HG02763 (cell line): ENCODE measurements around the gene SYCN.

ENCODE experiments used
- ATAC-seq: cut with Tn5 transposase; IDR thresholded peaks from one replicate; pipeline ENCODE4 v1.9.1; 2021; ENCODE audit warnings: mild to moderate bottlenecking, moderate library complexity; ENCODE audit not compliant: unreplicated experiment

The SYCN gene

DNA sequence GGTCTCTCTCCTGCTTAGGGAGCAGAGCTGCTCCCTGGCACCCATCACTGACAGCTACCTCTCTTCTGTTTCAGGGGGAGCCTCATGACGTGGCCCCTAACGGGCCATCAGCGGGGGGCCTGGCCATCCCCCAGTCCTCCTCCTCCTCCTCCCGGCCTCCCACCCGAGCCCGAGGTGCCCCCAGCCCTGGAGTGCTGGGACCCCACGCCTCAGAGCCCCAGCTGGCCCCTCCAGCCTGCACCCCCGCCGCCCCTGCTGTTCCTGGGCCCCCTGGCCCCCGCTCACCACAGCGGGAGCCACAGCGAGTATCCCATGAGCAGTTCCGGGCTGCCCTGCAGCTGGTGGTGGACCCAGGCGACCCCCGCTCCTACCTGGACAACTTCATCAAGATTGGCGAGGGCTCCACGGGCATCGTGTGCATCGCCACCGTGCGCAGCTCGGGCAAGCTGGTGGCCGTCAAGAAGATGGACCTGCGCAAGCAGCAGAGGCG is 30.5 kb downstream of the SYCN start:
- ATAC-seq = no peak

DNA sequence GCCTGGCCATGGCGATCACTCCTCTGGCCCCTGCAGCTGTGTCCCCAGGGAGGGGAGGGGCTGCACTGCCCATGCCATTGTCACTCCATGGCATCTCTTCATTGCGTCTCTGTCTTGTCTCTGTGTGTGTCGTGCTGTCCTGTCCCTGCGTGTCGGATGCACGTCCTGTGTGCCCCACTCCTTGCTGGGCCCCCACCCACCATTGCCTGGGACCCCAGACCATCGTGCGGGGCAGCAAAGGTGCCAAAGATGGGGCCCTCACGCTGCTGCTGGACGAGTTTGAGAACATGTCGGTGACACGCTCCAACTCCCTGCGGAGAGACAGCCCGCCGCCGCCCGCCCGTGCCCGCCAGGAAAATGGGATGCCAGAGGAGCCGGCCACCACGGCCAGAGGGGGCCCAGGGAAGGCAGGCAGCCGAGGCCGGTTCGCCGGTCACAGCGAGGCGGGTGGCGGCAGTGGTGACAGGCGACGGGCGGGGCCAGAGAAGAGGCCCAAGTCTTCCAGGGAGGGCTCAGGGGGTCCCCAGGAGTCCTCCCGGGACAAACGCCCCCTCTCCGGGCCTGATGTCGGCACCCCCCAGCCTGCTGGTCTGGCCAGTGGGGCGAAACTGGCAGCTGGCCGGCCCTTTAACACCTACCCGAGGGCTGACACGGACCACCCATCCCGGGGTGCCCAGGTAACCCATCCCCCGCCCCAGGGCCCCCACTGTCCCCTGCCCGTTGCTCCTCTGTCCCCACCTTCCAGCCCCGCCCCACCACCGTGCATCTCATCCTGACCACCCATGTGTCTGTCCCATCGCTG is 31.2 kb downstream of the SYCN start:
- ATAC-seq = no peak

DNA sequence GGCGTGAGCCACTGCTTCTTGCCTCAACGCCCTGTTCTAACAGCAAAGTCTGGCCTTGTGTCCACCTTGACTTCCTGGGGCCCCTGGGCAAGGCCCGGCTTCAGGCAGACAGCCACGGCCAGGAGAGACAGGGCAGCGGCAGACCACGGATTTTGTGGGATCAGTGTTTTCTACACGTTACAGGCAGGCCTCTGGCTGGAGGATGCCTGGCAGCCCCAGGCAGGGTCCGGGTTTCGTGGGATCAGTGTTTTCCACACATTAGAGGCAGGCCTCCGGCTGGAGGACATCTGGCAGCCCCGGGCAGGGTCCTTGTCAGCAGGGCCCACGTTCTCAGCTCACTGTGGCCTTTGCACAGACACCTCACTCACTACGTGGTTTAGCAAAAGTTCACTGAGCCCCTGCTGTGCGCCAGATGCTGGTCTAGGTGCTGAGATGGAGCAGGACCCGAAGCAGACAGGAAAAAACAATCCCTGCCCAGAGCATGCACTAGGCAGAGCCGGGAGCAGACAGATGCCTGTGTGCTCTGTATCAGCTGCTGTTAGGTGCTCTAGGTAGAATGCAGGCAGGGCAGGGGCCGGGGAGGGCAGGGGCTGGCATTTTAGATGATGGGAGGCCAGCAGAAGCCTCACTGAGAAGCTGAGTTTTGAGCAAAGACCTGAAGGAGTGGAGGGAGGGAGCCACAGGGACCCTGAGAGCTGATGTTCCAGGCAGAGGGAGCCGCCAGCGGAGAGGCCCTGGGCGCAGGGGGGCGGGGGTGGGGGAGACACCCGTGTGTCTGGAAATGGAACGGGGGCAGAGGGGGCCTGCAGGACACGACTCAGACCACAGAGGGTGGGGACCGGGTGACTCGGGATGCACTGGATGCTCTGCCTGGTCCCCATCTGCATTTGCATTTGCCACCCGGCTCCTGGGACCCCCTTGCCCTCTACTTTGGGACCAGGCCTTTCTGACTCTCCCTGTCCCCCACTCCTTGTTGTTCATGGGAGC is 32.3 kb downstream of the SYCN start:
- ATAC-seq = no peak

DNA sequence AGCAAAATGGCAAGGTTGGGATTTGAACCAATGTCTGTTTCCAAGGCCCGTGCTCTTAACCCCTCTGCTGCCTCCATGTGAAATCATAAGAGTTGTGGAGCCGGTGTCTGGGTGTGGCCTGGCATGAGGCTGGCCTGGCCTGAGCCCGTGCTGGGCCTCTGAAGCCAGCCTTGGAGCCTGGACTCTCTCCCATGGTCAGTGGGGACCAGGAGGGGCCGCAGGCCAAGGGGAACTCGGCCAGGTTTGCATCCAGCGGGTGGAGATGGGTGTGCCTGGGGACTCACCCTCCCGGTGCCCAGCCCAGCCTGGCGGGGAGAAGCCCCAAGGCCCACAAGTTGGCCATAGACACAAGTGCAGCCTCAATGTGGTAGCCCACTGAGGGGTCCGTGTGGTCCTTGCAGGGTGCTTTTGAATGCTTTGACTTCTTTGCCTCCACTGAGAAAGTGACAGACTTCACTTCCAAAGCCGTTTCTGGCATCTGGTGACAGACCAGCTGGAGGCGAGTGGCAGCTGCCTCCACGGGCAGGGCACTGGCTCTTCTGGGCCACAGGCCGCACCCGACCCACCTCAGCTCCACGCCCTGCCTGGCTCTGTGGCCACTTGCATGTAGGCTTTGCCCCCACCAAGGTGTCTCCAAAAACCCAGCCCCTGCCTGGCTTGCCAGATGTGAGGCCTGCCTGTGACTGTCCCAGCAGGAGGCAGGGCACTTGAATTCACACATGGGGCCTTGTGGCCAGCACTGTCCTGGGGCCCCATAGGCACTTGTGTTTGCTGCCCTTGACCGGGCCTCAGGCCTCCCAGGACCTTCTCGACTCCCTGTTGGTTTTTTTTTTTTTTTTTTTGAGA is 33.5 kb downstream of the SYCN start:
- no peak for ATAC-seq

DNA sequence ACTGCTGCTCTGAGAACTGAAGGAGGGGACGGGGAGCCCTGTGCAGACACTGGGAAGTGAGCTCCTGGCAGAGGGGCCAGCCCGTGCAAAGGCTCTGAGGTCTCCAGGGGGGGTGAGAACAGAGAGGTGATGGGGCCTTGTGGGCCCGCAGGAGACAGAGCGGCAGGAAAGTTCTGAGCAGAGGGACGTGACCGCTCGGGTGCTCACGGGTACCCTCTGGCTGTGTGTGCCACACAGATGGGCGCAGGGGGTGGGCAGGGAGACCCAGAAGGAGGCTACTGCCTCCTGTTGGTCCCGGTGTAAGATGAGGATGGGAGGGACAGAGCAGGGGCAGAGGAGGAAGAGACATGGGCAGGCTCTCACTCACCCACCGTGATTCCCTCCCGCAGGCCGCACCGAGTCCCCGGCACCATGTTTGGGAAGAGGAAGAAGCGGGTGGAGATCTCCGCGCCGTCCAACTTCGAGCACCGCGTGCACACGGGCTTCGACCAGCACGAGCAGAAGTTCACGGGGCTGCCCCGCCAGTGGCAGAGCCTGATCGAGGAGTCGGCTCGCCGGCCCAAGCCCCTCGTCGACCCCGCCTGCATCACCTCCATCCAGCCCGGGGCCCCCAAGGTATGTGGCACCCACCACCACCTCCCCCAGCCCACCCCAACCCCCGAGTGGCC is 34.8 kb downstream of the SYCN start:
- no peak for ATAC-seq

DNA sequence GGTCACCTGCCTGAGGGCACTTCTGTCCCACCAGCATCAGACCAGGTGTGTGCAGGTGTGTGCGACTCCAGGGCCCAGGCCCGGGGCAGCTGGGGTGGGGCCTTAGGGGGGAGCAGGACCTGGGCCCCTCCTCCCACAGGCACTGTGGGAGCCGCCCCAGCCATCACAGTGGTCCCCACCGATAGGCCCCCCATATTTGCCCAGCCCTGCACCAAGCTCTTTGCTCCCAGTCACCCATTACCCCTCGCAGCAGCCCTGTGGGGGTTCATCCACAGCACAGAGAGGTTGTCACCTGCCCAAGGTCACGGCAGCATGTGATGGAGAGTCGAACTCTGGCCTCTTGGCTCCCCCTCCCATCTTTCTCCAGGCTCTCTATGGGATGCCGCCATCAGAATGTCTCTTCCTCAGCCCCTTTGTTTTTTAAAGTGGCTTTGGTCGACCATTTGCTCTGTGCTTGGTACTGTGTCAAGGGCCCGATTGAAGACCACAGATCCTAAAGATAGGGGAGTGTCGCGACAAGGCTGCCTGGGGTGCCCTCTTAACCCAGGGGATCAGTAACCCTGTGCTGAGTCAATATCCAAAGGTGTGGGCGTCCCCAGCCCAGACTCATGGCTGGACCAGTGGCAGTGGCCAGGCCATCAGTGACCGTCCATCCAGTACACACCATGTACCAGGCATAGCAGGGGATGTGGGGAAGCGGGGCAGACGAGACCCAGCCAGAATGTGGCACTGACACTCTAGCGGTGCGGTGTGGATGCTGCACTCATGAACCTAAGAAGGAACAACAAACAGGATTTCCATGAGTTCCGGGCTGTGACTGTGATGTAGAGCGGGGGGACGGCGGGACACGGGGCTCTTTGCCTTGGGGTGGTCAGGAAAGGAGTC is 35.6 kb downstream of the SYCN start:
- ATAC-seq = no peak

DNA sequence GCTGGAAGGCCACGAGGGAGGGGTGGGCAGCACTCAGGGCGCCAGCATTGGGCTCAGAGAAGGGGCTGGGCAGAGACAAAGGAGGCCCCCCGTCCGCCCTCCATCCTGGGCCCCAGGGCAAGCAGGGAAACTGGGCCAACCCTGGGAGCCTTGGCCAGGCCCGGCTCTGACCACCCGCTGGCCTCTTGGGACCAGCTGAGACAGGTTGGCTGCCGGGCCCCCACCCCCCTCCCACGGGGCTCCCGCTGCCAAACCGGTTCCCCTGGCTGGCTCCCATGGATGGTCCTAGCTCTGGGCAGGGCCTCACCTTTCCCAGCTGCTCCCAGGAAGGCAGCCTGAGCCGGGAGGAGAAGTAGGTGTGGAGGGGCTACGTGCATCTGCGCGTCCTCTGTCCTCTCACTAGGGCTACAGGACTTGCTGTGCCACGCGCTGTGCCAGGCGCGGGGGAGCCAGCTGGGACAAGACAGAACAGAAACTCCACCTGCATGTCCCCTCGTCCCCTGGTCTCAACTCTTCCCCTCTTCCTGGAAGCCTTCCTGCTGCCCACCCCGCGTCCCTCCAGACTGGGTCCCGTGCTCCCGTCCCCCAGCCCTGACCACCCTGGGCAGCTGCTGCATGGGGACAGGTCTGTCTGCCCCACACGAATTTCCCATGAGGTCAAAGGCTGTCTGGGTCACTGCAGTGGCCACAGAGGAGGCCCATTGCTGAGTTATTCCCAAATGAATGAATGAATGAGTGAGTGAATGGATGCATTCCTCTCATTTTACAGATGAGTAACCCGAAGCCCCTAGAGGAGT is 36.4 kb downstream of the SYCN start:
- no peak for ATAC-seq

DNA sequence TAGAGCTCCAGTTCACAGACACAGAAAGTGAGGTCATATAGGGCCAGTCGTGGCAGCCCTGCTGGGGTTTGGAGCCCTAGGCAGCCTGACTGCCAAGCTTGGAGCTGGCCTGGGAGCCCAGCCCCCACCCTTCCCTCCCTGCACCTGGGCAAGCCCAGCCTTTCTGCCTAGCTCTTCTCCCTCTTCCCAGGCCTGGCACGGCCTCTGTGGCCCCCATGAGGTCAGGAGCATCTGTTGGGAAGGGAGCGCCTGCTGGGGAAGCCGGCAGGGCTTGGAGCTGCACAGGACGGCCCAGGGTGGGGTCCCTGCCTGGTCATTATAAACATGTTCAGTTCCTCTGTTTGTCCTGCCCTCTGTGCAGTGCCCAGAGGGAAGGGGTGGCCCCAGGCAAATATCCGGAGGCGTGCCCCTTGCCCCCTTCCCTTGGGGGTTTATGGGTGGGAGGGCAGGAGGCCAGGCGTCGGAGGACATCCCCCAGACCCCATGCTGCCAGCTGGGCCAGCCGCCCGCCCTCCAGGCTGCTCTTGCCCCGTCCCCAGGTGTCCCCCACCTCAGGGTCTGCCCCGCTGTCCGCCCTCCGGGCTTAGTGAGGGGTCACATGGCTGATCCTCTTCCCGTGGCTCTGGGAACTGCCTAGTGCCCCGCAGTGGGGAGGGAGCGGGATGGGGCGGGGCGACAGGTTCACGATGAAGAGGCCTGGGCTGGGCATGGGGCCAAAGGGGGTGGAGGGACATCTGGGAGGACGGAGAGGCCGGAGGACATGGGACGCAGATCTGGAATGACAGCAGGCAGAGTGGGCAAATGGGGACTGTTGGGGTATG is 37.3 kb downstream of the SYCN start:
- ATAC-seq = no peak

DNA sequence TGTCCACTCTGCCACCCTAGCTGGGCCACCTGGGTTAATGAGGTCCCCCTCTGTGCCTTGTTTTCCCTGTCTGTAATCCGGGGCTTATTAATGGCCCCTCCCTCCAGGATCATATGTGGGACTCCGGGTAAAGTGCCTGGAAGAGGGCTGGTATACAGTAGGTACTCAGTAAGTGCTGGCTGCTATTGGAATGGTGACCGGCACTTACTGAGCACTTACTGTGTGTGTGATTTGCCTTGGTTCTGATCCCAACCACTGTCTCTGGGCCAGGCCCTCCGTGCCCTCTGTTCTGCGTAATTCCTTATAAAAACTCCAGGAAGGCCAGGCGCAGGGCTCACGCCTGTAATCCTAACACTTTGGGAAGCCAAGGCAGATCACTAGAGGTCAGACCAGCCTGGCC is 38.2 kb downstream of the SYCN start:
- no peak for ATAC-seq

DNA sequence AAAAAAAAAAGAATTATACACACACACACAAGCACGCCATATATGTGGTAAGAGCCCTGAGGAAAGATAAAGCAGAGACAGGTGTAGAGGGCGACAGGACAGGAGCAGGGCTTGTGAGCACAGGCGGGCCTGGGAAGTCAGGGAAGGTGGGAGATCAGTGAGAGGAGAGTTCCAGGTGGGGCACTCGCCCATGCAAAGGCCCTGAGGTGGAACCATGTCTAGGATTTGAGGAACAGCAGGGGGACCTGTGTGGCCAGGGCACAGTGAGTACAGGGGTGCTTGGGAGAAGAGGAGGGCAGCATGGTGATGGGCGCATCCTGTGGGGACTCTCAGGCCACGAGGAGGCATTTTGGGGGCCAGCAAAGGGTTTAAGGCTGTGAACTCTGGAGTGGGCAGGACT is 39.8 kb downstream of the SYCN start:
- ATAC-seq = no peak

DNA sequence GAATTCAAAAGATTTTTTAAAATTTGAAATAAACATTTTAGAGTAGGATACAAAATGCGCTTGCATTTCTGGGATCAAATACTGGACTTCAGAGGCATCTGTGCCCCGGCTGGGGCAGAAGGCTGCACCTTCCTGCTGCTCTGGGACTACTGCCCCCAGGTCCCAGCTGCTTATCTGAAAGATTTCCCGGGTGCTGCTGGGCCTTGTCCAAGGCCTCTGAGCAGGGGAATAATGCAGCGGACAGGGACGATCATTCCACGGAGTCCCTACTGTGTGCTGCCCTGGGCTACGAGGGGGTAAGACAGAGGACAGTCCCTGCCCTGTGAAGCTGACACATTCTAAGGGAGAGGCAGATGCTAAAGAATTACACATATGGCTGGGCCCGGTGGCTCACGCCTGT is 40.4 kb downstream of the SYCN start:
- no peak for ATAC-seq

DNA sequence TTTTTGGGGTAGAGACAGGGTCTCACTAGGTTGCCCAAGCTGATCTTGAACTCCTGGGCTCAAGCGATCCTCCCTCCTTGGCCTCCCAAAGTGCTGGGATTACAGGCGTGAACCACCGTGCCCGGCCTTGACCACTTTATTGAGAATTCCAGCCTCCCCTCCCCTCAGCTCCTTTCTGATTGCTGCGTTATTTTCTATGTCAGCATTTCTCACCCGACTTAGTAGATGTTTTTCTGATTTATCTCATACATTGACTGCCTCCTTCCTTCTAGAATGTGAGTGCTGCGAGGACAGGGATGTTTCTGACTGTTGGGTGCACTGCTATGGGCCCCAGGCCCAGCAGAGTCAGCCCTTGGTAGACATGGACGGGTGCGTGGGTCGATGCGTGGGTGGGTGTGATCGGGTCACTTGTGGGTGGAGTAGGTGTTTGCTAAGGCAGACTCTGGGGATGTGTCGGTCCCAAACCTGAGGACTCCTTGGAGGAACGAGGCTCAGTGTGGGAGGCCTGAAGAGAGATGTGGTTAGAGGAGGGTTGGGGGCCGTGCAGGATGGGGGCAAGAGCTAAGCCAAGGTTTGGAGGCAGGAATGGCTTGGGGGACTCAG is 41.5 kb downstream of the SYCN start:
- no peak for ATAC-seq

DNA sequence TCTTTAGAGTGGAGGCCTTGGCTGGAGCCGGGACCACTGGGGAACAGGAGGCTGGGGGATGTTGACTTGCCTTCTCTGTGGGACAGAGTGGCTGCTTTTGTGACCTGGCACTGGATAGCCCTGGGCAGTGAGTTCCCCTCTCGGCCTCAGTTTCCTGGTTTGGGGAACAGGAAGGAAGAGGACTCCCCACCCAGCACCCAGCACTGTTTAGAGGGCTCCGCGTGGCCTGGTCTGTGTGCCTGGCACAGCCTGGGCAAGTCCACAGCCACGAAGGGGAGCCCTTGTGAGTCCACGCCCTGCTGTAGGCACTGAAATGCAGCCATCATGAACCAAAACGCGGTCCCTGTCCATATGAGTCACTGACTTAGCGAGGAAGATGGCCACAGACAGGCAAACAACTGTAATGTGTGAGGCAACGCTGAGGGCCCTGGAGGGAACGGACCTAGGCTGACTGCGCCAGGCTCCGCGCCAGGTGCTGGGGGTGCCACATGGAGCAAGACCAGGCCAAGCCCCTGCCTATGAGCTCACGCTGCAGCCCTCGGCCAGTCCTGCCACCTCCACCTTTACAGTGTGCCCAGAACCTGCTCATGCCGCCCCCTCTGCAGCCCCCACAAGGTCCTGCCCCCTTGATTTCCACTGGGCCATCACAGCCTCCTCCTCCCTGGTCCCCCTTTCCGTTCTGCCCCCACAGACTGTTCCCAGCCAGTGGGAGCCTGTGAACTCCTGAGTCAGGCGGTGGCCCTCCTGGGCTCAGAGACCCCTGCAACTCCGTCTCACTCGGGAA is 43.0 kb downstream of the SYCN start:
- ATAC-seq = no peak

DNA sequence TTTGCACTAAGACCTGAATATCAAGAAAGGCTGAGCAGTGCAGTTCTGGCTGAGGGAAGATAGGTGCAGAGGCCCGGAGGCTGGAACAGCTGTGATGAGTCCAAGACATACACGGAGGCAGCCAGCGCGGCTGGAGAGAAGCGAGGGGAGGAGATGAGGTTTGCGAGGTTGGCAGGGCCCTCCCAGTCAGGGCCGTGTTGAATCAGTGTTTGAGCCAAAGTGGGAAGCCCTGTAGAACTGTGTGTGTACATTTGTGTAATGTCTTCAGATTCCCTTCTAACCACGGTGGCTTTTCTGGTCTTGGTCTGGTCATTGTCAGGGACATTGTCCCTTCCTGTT is 43.6 kb downstream of the SYCN start:
- ATAC-seq = no peak

DNA sequence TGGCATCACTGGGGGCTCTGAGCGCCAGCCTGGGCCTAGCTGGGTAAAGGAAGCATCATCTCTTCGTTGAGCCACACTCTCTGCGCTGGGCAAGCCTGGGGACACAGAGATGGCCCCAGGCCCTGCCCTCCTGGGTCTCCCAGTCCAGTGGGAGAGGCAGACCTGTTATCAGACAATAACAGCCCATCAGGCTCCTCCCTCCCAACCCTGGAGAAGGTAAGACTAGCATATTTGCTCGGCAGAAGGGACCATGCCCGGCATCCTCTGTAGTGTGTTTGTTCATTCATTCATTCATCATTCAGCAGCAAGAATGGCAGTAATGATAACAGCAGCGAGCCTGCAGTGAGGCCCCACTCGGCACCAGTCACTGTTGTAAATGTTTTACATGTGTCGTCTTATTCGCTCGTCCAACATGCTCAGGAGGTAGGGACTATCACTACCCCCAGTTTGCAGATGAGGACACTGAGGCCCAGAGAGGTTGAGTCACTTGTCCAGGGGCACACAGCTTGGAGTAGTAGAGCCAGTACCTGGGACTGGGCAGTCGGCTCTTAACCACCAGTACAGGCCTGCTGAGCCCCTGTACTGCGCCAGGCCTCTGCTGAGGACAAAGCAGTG is 45.3 kb downstream of the SYCN start:
- ATAC-seq = no peak

DNA sequence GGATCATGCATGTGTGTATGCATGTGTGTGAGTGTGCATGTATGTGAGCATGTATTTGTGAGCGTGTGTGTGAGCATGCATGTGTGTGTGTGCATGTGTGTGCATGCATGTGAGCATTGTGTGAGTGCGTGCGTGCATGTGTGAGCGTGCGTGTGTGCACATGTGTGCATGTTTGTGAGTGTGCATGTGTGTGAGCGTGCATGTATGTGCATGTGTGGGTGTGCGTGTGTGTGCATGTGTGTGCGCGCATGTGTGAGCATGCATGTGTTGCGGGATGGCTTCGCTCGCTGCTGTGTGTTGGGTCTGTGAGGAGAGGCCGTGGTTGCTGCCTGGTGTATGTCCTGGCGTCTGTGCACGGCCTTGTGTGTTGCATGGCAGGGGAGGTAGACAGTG is 46.1 kb downstream of the SYCN start:
- ATAC-seq = no peak
